IPS-18a (cell line): ENCODE data around the gene PARP14.

Source experiments
- H3K27ac ChIP-seq: one replicate; pipeline ENCODE4 v1.5.1; 2013; ENCODE audit warnings: low read length
- H3K27me3 ChIP-seq: one replicate; pipeline ENCODE4 v1.6.1; 2013; ENCODE audit warnings: mild to moderate bottlenecking, low read length; ENCODE audit not compliant: control insufficient read depth, insufficient read depth
- H3K36me3 ChIP-seq: one replicate; pipeline ENCODE4 v1.6.1; 2013; ENCODE audit warnings: low read depth, low read length; ENCODE audit not compliant: control insufficient read depth
- H3K4me1 ChIP-seq: one replicate; pipeline ENCODE4 v1.6.1; 2013; ENCODE audit warnings: low read depth, low read length; ENCODE audit not compliant: control insufficient read depth
- H3K4me3 ChIP-seq: one replicate; pipeline ENCODE4 v1.5.1; 2013; ENCODE audit warnings: low read length
- H3K9ac ChIP-seq: one replicate; pipeline ENCODE4 v1.6.1; 2013; ENCODE audit warnings: mild to moderate bottlenecking, low read length, moderate library complexity
- H3K9me3 ChIP-seq: one replicate; pipeline ENCODE4 v1.6.1; 2013; ENCODE audit warnings: low read depth, low read length; ENCODE audit not compliant: control insufficient read depth

Gene PARP14

DNA sequence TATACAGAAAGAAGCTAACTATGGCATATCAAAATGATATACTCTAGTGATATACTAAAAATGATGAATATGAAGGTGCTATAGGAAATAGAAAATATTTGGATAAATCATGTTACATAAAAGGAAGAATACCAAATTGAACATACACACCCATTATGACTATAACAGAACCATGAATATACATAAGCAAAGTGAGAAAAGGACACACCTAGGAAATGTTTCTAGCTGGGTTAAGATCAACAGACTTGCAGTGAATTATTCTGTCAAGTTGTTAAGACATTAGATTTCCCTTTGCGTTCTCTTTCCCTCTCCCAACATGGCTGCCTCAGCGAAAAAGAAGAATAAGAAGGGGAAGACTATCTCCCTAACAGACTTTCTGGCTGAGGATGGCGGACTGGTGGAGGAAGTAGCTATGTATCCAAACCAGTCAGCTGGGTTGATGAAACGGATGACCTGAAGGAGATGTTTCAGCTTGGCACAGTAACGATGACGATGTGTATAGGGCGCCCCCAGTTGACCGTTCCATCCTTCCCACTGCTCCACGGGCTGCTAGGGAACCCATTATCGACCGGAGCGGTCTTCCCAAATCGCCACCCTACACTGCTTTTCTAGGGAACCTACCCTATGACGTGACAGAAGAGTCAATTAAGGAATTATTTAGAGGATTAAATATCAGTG lies 20.2 kb upstream of the PARP14 start:
- no peak overlapping the region for H3K27ac ChIP-seq

DNA sequence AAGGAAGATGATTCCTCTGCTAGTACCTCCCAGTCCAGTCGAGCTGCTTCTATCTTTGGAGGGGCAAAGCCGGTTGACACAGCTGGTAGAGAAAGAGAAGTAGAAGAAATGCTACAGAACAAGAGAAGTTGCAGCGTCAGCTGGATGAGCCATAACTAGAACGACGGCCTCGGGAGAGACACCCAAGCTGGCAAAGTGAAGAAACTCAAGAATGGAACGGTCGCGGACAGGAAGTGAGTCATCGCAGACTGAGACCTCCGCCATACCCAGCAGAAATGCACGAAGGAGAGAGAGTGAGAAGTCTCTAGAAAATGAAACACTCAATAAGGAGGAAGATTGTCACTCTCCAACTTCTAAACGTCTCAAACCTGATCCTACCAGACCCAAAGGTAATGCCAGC lies 19.0 kb upstream of the PARP14 start:
- Histone ChIP-seq H3K9ac (no peak overlapping the region), H3K4me1 (no peaks in the 10 kb centered on the region), H3K4me3 (no peak overlapping the region), H3K27me3 (no peaks in the 10 kb centered on the region), H3K36me3 (no peaks in the 10 kb centered on the region), H3K9me3 (no peaks in the 10 kb centered on the region), H3K27ac (no peak overlapping the region)

More for the DNA sequence above, 20.2 kb upstream of the PARP14 start:
- Histone ChIP-seq H3K36me3 (no peaks in the 10 kb centered on the region), H3K4me3 (no peak overlapping the region), H3K9me3 (no peaks in the 10 kb centered on the region), H3K4me1 (no peaks in the 10 kb centered on the region), H3K27me3 (no peaks in the 10 kb centered on the region), H3K9ac (no peak overlapping the region)

DNA sequence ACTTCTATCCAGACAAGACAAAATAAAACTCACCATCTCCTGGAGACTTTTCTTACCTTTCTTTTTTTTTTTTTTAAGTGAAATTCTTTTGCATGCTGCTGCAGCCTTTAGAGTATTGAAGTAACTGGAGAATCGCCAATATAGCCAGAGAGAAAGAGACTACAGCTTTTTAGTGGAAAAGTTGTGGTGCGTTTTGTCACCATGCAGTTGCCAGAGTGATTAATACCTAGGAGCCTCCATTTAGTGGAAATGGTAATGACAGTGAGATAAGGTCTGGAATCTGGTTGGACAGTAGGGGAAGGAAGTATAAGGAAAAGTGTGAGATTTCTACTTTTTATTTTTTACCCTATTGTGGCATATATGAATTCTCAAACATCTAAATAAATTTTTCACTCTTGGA lies 18.1 kb upstream of the PARP14 start:
- Histone ChIP-seq H3K4me1 (no peaks in the 10 kb centered on the region), H3K36me3 (no peaks in the 10 kb centered on the region), H3K4me3 (no peak overlapping the region), H3K9ac (no peak overlapping the region), H3K27me3 (no peaks in the 10 kb centered on the region), H3K27ac (no peak overlapping the region), H3K9me3 (no peaks in the 10 kb centered on the region)

DNA sequence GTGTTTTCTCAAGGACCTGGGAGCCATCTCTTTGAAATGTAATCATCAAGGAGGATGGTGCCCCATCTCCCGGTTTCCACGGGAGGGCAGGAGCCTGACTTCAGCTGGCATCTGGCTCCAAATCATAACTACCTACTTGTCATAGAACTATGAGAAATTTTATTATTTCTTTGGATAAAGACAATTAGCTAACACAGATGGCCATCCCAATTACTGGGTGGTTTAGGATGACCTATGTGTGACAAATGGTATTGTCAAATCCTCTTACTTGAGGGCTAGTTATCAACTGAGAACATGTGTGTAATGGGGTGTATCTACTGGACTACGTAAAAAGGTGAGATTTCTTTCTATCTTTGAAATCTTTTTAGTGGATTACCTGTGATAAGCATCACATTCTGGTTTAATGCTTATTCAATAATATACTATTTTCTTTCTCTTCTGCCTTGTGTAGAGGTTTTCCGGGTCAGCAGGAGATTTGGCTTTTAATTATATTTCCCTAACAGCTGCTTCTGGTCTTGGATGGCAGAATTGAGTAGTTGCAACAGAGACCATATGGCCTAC lies 15.3 kb upstream of the PARP14 start:
- Histone ChIP-seq H3K9ac (no peak overlapping the region), H3K4me1 (no peaks in the 10 kb centered on the region), H3K4me3 (no peak overlapping the region), H3K9me3 (no peaks in the 10 kb centered on the region), H3K27ac (no peak overlapping the region), H3K36me3 (no peaks in the 10 kb centered on the region), H3K27me3 (no peaks in the 10 kb centered on the region)

DNA sequence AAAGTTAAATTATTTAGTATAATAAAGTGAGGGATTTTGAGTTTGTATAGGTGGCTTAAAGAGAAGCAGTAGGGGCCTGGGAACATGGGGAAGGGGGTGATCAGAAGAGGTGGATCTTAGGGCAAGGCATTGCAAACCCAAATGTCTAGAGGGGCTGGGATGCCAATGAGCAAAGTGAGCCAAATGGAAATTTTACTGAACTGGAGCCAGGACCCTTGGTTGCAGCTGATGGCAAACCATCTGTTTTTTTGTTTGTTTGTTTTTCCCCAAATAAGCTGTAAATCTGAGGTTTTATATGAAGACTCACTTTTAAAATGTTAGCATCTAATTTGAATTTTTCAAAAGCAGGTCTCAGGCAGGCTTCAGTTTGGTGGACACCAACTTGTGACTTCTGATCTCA lies 14.8 kb upstream of the PARP14 start:
- H3K27ac ChIP-seq: no peak overlapping the region
- no peaks in the 10 kb centered on the region for H3K4me1 ChIP-seq
- no peaks in the 10 kb centered on the region for H3K9me3 ChIP-seq
- H3K4me3 ChIP-seq: no peak overlapping the region
- H3K27me3 ChIP-seq: no peaks in the 10 kb centered on the region
- no peak overlapping the region for H3K9ac ChIP-seq
- H3K36me3 ChIP-seq: no peaks in the 10 kb centered on the region

DNA sequence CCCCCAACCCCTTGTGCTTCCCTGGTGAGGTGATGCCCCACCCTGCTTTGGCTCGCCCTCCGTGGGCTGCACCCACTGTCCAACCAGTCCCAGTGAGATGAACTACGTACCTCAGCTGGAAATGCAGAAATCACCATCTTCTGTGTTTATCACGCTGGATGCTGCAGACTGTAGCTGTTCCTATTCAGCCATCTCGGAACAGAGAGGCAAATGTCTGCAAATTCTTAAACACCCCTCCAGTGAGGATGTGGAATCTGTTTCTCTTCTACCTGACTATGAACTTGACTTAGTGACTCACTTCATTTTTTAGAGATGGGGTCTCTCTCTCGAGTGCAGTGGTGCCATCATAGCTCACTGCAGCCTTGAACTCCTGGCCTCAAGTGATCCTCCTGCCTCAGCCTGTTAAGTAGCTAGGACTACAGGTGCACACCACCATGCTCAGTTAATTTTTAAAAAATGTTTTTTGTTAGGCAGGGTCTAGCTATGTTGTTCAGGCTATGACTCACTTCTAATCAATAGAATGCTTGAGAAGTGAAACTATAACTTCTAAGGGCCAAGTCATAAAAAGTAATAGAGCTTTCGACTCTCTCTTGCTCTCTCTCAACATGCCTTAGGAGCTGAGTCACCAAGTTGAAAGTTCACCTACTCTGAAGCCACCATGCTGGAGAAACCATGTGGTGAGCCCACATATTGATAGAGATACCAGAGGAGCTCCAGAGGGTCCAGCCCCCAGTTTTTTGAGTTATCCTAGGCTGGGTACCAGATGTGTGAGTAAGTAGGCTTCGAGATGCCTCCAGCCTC lies 11.5 kb upstream of the PARP14 start:
- Histone ChIP-seq H3K4me1 (no peaks in the 10 kb centered on the region), H3K9ac (no peak overlapping the region), H3K4me3 (no peak overlapping the region), H3K36me3 (no peaks in the 10 kb centered on the region), H3K27me3 (no peaks in the 10 kb centered on the region), H3K9me3 (no peaks in the 10 kb centered on the region), H3K27ac (no peak overlapping the region)

DNA sequence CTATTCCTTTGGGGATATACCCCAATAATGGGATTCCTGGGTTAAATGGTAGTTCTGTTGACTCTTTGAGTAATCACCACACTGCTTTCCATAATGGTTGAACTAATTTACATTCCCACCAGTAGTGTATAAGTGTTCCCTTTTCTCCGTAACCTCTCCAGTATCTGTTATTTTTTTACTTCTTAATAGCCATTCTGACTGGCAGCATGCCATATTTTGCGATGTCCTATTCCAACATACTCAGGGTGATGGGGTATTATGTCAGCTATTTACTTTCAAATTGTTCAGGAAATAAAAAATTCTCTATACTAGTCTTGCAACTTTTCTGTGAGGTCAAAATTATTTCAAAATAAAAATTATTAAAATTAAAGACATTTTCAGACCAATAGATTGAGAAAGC lies 9.1 kb upstream of the PARP14 start:
- no peaks in the 10 kb centered on the region for H3K27me3 ChIP-seq
- no peak overlapping the region for H3K27ac ChIP-seq
- H3K4me1 ChIP-seq: no peaks in the 10 kb centered on the region
- no peak overlapping the region for H3K4me3 ChIP-seq
- H3K9me3 ChIP-seq: no peaks in the 10 kb centered on the region
- no peaks in the 10 kb centered on the region for H3K36me3 ChIP-seq
- H3K9ac ChIP-seq: no peak overlapping the region

DNA sequence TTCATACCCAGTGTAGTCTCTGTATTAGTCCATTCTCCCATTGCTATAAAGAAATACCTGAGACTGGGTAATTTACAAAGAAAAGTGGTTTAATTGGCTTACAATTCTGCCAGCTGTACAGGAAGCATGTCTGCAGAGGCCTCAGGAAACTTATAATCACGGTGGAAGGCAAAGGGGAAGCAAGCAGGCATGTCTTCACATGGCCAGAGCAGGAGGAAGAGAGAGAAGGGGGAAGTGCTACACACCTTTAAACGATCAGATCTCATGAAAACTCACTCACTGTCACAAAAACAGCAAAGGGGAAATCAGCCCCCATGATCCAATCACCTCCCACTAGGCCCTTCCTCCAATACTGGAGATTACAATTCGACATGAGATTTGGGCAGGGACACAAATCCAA lies 6.3 kb upstream of the PARP14 start:
- H3K4me1 ChIP-seq: peaks cover 2% of the 10 kb centered on the region
- no peak overlapping the region for H3K4me3 ChIP-seq
- no peaks in the 10 kb centered on the region for H3K9me3 ChIP-seq
- no peak overlapping the region for H3K27ac ChIP-seq
- H3K27me3 ChIP-seq: no peaks in the 10 kb centered on the region
- no peak overlapping the region for H3K9ac ChIP-seq
- no peaks in the 10 kb centered on the region for H3K36me3 ChIP-seq

DNA sequence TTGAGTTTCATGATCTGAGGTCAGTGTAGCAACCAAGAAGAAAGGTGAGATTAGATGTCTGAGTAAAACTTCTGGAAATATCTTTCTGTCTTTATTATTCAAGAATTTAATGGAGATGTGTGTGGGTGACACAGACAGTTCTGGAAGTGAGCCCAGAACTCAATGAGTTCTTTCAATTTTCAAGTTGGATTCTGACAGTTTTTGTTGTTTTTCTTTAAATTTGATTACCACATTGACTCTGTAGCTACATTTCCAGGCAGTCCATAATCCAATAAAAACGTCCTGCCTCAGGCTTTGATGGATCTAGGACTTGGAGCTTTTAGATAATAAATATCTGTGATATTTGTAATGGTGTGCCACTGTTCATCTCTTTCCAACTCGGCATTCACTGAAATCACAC lies 3.9 kb upstream of the PARP14 start:
- peaks cover 12% of the 10 kb centered on the region for H3K4me1 ChIP-seq
- H3K27ac ChIP-seq: no peak overlapping the region
- peaks cover 19% of the 10 kb centered on the region for H3K27me3 ChIP-seq
- no peaks in the 10 kb centered on the region for H3K36me3 ChIP-seq
- H3K9ac ChIP-seq: no peak overlapping the region
- H3K9me3 ChIP-seq: no peaks in the 10 kb centered on the region
- H3K4me3 ChIP-seq: no peak overlapping the region

DNA sequence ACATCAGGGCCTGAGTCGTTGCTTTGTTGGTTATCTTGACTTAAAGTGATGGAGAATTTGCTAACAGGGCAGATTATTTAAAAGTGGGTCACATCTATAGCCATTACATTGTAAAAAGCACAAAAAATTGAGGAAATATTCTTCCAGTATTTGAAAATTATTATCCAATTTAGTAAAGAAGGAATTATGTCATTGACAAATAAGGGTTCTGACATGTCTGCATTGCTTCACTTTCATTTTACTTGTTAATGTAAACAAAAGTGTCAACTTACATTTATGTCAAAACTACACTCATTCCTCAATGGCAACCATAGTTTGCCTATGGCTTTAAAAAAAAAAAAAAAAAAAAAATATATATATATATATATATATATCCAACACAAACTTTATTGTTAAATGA lies 3.4 kb upstream of the PARP14 start:
- H3K9ac ChIP-seq: no peak overlapping the region
- no peak overlapping the region for H3K4me3 ChIP-seq
- H3K9me3 ChIP-seq: no peaks in the 10 kb centered on the region
- no peak overlapping the region for H3K27ac ChIP-seq
- H3K4me1 ChIP-seq: peaks cover 12% of the 10 kb centered on the region
- H3K36me3 ChIP-seq: no peaks in the 10 kb centered on the region
- H3K27me3 ChIP-seq: peaks cover 19% of the 10 kb centered on the region

DNA sequence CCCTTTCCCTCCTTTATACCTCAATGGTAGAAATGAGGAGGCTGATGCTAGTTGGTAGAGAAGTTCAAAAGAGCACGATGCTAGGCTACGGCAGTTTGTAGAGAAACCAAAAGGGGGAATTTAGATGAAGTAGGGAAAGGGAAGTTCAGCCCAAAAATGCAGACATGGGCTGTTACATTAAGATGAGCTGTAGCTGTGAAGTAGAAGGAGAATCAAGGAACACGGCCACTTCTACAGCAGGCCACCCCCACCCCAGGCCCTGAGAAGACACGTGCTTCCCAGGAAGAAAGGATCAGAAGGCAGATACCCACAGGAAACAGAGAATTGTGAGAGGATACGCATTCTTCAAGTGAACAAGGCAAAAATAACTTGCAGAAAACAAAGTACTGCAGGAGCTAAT lies 2.1 kb upstream of the PARP14 start:
- Histone ChIP-seq H3K4me3 (no peak overlapping the region), H3K27ac (no peak overlapping the region), H3K36me3 (no peaks in the 10 kb centered on the region), H3K27me3 (peaks cover 19% of the 10 kb centered on the region), H3K9me3 (no peaks in the 10 kb centered on the region), H3K4me1 (peaks cover 12% of the 10 kb centered on the region), H3K9ac (no peak overlapping the region)
